Prostate gland (tissue), 2 donors: ENCODE data around the gene RGS3.

Experiments
- POLR2A ChIP-seq: fragments of 450-650 bp; IDR thresholded peaks from one replicate; pipeline ENCODE4 v1.6.1; 2016; ENCODE audit warnings: antibody characterized with exemption, mild to moderate bottlenecking
- POLR2AphosphoS5 ChIP-seq: sonication (generic); formaldehyde crosslinking; IDR thresholded peaks from one replicate; pipeline ENCODE4 v1.6.1; 2017; ENCODE audit warnings: antibody characterized with exemption
- TF ChIP-seq, protein P1 (sequence below), 4 experiments: fragments of 200-600 bp in 2 of 4; fragments of 450-650 bp in 2 of 4; sonication (generic) in 2 of 4; IDR thresholded peaks; 1 replicate in 3 of 4; 2 replicates in 1 of 4; pipeline ENCODE4 v1.5.1; 2016 to 2019; ENCODE audit warnings: antibody characterized with exemption in 4 of 4, mild to moderate bottlenecking in 2 of 4, moderate library complexity in 2 of 4

DNA sequence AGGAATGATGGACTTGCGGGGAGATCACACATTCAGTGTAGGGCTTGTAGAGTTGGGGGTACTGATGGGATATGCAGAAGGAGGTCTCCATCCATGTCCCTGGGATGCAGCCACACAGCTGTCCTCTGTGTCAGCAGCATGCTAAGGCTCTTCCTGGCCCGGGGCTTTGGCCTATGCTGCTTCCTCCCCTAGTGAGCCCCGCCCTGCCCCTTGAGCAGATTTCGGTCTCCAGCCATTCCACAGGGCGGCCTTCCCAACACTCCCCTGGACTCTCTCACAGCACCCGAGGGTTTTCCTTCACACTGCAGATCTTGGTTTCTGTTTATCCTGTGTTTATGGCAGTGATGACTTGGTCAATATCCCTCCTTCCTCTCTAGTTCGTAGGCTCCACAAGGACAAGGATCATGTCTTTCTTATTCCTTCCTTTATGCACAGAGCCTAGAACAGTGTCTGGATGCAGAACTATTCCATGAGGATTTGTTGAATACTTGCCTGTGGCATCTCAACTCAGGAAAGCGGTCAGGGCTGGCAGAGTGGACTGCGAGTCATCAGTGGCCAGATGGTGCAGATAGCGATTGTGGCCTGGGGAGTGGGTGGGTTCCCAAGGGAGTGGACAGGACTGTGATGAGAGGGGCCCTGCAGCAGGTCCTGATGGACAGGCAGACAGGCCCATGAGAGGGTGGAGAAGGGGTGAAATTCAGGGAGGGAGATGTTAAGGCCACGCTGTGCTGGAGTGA is 114.2 kb downstream of the RGS3 start:
- TF ChIP-seq, protein P1, sequence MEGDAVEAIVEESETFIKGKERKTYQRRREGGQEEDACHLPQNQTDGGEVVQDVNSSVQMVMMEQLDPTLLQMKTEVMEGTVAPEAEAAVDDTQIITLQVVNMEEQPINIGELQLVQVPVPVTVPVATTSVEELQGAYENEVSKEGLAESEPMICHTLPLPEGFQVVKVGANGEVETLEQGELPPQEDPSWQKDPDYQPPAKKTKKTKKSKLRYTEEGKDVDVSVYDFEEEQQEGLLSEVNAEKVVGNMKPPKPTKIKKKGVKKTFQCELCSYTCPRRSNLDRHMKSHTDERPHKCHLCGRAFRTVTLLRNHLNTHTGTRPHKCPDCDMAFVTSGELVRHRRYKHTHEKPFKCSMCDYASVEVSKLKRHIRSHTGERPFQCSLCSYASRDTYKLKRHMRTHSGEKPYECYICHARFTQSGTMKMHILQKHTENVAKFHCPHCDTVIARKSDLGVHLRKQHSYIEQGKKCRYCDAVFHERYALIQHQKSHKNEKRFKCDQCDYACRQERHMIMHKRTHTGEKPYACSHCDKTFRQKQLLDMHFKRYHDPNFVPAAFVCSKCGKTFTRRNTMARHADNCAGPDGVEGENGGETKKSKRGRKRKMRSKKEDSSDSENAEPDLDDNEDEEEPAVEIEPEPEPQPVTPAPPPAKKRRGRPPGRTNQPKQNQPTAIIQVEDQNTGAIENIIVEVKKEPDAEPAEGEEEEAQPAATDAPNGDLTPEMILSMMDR (IDR thresholded peaks at IDR 0.05) = no peak
- TF ChIP-seq POLR2A (no peak), POLR2AphosphoS5 (no peak)
